GM15510 (cell line): ENCODE results near the gene GCG.

Experiments used
- POLR2A ChIP-seq: IDR thresholded peaks from 3 replicates; pipeline ENCODE4 v1.6.1; 2011; ENCODE audit warnings: borderline replicate concordance; ENCODE audit not compliant: insufficient read length; ENCODE audit errors: extremely low read depth

Gene GCG

GRCh38 chr2:162166745-162167144 is 14.7 kb upstream of the GCG start:
- TF ChIP-seq POLR2A, result no peak

- no peak for TF ChIP-seq POLR2A
These were observed 14.1 kb upstream of the GCG start for GRCh38 chr2:162166174-162166573.

GRCh38 chr2:162164802-162165201 is 12.8 kb upstream of the GCG start:
- no peak for TF ChIP-seq POLR2A

- TF ChIP-seq POLR2A, result no peak
These were observed 7.4 kb upstream of the GCG start for GRCh38 chr2:162159446-162159845.

- no peak for TF ChIP-seq POLR2A
These were observed 4.1 kb upstream of the GCG start for GRCh38 chr2:162156149-162156548.

GRCh38 chr2:162155093-162155492 is 3.0 kb upstream of the GCG start:
- TF ChIP-seq POLR2A, result no peak

- TF ChIP-seq POLR2A, result no peak
These were observed 1.7 kb upstream of the GCG start for GRCh38 chr2:162153608-162154224.

GRCh38 chr2:162149940-162150339 is 2.1 kb downstream of the GCG start:
- no peak for TF ChIP-seq POLR2A

- TF ChIP-seq POLR2A, result no peak
These were observed 2.6 kb downstream of the GCG start for GRCh38 chr2:162149466-162149865.

- no peak for TF ChIP-seq POLR2A
These were observed 3.1 kb downstream of the GCG start for GRCh38 chr2:162148956-162149355.

GRCh38 chr2:162143969-162144368 is 8.1 kb downstream of the GCG start:
- no peak for TF ChIP-seq POLR2A

- TF ChIP-seq POLR2A, result no peak
These were observed 13.7 kb downstream of the GCG start for GRCh38 chr2:162138310-162138709.

- no peak for TF ChIP-seq POLR2A
These were observed 24.6 kb downstream of the GCG start for GRCh38 chr2:162127422-162127821.

GRCh38 chr2:162126527-162126926 is 25.5 kb downstream of the GCG start:
- TF ChIP-seq POLR2A, result no peak

- no peak for TF ChIP-seq POLR2A
These were observed 25.9 kb downstream of the GCG start for GRCh38 chr2:162126111-162126519.

- no peak for TF ChIP-seq POLR2A
These were observed 26.9 kb downstream of the GCG start for GRCh38 chr2:162125138-162125537.
